HG03060 (cell line): Measurements from ENCODE around the gene EPB41L2.
"Not testable (repeated sequence)": the region's sequence is repeated elsewhere in the genome, so short reads cannot be mapped to it uniquely, and the experiment has no call there.

Experiments
- ATAC-seq: cut with Tn5 transposase; IDR thresholded peaks from one replicate; pipeline ENCODE4 v1.9.1; 2021; ENCODE audit warnings: low read depth, moderate number of reproducible peaks; ENCODE audit not compliant: unreplicated experiment

The EPB41L2 gene

GRCh38 chr6:131007286-131007685 lies 55.8 kb downstream of the EPB41L2 start:
- ATAC-seq, result no peak

GRCh38 chr6:131005439-131006016 lies 57.5 kb downstream of the EPB41L2 start:
- no peak for ATAC-seq

- ATAC-seq, result no peak
Observed at GRCh38 chr6:131004936-131005335, 58.1 kb downstream of the EPB41L2 start.

DNA sequence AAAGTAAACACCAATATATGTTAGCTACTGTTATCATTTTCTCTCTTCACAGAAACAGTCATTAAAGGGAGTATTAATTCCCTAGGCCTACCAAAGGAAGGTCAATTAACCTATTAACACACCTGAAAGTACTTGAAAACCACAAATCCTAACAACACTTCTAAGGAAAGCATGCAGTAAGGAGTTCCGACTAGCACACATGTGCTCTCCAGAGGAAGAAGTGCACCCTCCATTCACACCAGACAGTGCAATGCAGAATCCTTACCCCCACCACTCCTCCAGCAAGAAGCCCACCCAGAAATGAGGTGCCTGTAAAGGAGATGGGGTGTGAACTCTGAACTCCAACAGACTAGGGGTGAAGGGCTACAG lies 58.7 kb downstream of the EPB41L2 start:
- ATAC-seq, result no peak

GRCh38 chr6:131003488-131004386 lies 59.3 kb downstream of the EPB41L2 start:
- no peak for ATAC-seq

DNA sequence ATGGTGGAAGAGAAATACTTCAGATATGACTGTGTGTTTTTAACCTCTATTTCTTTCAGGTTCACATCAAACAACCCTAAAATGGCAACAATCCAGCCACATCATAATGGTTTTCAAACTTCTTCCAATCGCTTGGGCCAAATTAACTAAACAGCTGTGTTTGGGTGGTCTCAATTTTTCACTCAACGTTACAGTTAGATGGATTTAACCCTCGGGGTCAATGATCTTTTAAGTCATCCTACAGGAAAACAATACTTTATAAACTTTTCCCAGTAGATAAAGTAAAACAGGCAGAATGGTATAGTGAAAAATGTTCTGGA lies 60.4 kb downstream of the EPB41L2 start:
- no peak for ATAC-seq

GRCh38 chr6:131001945-131002660 lies 60.9 kb downstream of the EPB41L2 start:
- no peak for ATAC-seq

- no peak for ATAC-seq
Observed at GRCh38 chr6:131001111-131001736, 61.8 kb downstream of the EPB41L2 start.

DNA sequence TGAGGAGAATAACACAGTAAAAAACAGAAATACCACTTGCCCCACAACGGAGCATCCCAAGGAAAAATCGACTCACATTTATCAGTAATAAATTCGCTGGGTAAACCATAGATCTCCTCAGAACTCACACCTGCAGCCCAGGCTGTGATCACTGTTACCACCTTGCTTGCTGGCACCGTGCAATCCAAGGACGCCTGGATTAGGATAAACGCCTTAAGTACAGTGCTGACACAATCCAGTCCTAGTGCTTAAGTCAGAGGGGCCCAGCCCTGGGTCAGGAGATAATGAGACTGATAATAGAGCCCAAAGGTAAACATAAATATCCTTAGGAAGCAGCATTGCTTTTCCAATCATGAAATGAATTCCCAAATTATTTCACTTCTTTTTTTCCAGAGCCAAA lies 62.5 kb downstream of the EPB41L2 start:
- no peak for ATAC-seq

DNA sequence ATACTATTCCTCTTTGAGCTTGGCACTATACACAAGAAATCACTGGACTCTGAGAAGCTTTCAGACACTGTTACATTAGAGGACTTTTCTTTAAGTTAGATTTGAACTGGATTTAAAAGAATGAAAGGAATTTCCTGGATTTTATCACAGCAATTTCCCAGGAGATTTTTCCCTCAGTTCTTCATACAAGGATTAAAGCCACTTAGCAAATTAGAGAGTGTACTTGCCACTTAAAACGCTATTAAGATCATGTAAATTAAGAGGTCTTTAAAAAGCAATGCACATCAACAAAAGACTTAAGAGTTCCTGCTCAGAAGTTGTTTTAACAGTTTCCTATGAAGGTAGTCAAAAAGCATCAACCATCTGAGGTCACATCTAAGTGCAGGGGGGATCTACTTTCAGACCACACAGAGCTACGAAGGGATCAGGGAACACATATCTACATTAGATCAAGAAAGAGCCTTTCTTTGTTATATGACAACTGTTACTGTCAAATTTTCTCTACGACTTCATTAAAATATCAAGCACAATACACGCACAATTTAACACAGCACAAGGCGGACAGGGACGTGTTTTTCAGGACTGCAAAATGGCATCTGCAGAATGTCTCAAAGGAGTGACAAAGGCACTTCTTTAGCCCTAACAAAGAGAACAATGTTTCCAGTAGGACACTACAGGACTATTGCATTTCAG lies 65.8 kb downstream of the EPB41L2 start:
- ATAC-seq, result no peak

- no peak for ATAC-seq
Observed at GRCh38 chr6:130996635-130997034, 66.4 kb downstream of the EPB41L2 start.

GRCh38 chr6:130995783-130996447 lies 67.1 kb downstream of the EPB41L2 start:
- no peak for ATAC-seq

DNA sequence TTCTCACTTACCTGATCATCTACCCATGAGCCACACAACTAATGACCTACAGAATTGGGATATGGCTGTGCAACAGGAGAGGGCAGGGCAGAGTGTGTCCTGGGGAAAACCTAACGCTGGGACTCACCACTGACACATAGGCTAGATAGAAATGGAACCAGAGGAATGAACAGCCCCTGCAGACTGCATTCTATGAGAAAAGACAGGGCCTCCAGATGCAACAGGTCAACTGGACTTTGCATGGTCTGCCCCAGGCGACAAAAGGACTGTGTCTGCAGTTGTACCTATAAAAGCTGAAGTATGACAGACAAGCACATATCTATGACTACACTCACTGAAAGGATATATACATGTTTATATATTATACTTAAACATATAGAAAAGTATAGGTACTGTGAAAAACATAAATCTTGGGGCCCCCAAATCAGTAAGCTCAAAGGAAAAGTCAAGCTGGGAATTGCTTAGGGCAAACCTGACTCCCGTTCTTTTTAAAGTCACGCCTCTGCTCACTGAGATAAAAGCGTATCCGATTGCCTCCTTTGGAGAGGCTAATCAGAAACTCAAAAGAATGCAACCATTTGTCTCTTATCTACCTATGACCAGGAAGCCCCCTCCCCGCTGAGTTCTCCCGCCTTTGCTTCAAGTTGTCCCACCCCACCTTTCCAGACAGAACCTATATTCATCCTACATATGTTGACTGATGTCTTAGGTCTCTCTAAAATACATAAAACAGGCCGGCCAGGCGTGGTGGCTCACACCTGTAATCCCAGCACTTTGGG lies 68.5 kb downstream of the EPB41L2 start:
- ATAC-seq, result no peak

DNA sequence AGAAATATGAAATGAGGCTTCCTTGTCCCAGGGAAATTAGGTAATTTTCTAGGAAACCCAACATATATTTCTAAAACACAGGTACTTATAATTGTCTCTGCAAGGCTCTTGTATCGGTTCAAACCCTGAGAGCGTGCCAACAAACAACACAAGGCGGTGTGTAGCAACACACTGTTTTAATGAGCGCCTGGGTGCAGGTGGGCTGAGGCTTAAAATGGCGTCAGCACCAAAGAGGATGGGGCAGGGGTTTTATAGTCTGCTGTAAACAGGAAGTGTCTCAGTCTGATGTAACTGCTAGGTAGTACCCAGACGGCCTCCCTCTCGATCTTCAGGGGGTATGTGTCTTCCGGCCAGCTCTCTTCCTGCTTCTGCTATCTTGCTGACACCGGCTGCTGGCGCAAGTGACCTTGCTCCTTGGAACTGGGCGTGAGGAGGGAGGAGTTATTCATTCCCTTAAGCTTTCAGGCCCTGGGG lies 69.7 kb downstream of the EPB41L2 start:
- ATAC-seq, result no peak

DNA sequence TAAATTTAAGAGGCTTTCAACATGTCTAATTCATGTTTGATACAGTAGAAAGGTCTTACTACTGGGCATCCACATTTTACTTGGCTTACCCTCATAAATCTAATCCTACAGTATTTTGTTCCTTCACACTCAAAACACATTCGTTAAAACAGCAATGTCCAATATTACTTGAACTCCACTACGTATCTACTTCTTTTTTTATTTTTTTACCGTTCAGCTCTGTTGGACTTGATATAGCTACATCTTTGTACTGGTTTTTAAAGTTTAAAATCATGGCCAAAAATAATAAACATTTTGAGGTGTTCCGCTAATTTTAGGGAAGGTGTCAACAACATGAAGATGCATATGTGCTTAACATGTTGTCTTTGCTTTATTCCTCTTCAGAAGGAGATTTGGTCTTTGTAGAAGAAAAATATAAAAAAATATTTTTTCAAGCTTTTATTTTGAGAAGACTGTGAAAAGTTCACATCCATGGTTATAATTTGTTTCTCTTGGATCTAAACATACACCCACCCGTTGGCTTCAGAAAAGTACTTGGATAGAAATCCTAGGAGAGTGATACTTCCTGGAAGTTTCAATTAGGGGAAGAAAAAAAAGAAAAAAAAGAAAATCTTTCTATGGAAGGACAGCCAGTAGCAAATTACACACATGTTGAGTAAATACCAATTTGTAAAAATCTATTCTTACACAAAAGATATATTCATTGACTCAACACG lies 71.5 kb downstream of the EPB41L2 start:
- ATAC-seq, result no peak

DNA sequence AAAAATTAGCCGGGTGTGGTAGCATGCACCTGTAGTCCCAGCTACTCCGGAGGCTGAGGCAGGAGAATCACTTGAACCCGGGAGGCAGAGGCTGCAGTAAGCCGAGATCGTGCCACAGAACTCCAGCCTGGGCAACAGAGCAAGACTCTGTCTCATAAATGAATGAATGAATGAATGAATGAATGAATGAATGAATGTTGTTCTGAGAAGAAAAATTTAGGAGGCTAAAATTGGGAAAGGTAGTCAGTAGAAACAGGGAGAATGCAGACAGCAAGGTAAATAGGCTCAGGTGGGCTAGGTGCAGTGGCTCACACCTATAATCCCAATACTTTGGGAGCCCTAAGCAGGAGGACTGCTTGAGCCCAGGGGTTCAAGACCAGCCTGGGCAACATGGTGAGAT lies 75.5 kb downstream of the EPB41L2 start:
- not testable (repeated sequence) for ATAC-seq

- ATAC-seq, result no peak
Observed at GRCh38 chr6:130985115-130985514, 77.9 kb downstream of the EPB41L2 start.

GRCh38 chr6:130982941-130983456 lies 80.0 kb downstream of the EPB41L2 start:
- no peak for ATAC-seq
